Measurements from ENCODE around the gene EPHA3. TPM values are rescaled to one million over a fixed set of nuclear protein-coding genes. Genes with fewer than 3 reads are reported as not detected.

Gene EPHA3
- total and polyA plus RNA-seq, 2 of the 4 experiments (the other 2 are of a cell fraction), result 0.10 to 0.18 TPM

DNA sequence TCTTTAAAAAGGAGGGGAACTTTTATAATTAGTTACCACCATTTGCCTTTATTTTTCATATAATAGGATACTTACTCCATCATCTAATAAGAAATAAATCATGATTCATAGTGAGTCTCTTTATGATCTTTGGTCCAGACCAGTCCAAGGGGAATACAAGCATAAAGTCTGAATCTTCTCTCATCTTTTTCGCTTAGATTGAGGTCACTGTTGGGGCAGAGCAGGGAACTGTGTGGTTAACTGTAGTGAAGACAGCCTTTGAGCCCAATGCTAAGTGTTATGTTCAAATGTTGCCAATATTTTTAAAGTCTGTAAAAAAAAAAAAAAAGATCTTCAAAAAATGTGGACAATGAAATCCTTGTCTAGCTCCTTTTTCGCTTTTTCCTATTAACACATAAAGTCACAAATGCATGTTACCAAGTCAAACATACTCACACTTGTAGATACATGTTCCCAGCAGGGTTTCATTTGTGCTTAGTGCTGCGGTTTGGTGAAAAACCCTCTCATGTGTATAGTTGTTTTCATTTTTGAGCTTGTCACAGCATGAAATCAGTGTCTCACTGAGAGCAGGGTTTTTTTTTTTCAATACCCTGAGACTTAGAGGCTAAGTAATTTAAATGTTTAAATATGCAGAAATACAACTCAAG, 72.1 kb downstream of the EPHA3 start:
- Histone ChIP-seq H3K4ac (ENCODE audit: low read depth, low read length) (no peak overlapping the region), H3K56ac (ENCODE audit: extremely low read depth, insufficient read depth, low read length) (no peak overlapping the region), H3K18ac (ENCODE audit: low read depth, low read length) (no peak overlapping the region), H3K9me3 (ENCODE audit: control insufficient read depth, insufficient read depth, low read length) (no peaks in the 10 kb centered on the region), H3K14ac (replicated peaks; ENCODE audit: low read depth, low read length) (no peak overlapping the region), H2AFZ (replicated peaks; ENCODE audit: low read length, poor library complexity) (no peak overlapping the region), H2BK120ac (ENCODE audit: low read depth, low read length) (no peak overlapping the region), H3K4me1 (ENCODE audit: control insufficient read depth, insufficient read depth, low read length) (no peaks in the 10 kb centered on the region), H3K9ac (ENCODE audit: low read depth, low read length) (no peak overlapping the region), H3K27ac (ENCODE audit: insufficient read depth, low read length) (no peak overlapping the region), H2BK15ac (ENCODE audit: low read depth, low read length) (no peak overlapping the region), H2AK9ac (replicated peaks; ENCODE audit: low read depth, low read length, poor library complexity) (no peak overlapping the region), H2AK5ac (ENCODE audit: low read depth, low read length) (no peak overlapping the region), H3K4me3 (ENCODE audit: insufficient read depth, low read depth, low read length) (no peak overlapping the region), H3K9me1 (ENCODE audit: insufficient read depth, low read length) (no peaks in the 10 kb centered on the region), H4K20me1 (ENCODE audit: insufficient read depth, low read length) (no peaks in the 10 kb centered on the region), H4K8ac (ENCODE audit: low read depth in 2 of 2, low read length in 2 of 2) (no peak overlapping the region), H4K5ac (ENCODE audit: low read depth, low read length) (no peak overlapping the region), H3K36me3 (ENCODE audit: control insufficient read depth, insufficient read depth, low read length) (no peaks in the 10 kb centered on the region), H3K23ac (ENCODE audit: low read depth, low read length) (no peak overlapping the region), H3K4me2 (ENCODE audit: low read depth, low read length) (no peak overlapping the region), H2BK20ac (ENCODE audit: low read depth, low read length) (no peak overlapping the region), H3K27me3 (ENCODE audit: control insufficient read depth, insufficient read depth, low read length) (no peaks in the 10 kb centered on the region), H2BK5ac (ENCODE audit: low read depth, low read length, poor library complexity, severe bottlenecking) (no peak overlapping the region), H3K79me1 (ENCODE audit: low read depth in 1 of 2, low read length in 2 of 2) (no peaks in the 10 kb centered on the region), H4K91ac (ENCODE audit: insufficient read depth, low read depth, low read length) (no peak overlapping the region)
- in situ Hi-C loops (cut with MboI; ENCODE audit: low sequenced_read_pairs) (no loop called here), intact Hi-C loops (cut with micrococcal nuclease) (no loop called here), dilution Hi-C loops (cut with HindIII; ENCODE audit: low sequenced_read_pairs, unreplicated experiment) (no loop called here)
- POLR2A ChIA-PET (ENCODE audit: unreplicated experiment), result no interaction called here
- no TSS peak for BruUV-seq (replicated peaks)
- WGBS, 2 experiments (ENCODE audit: extremely low coverage in 2 of 2, insufficient read length in 1 of 2), result no CpG with 5 or more reads among the region's 3 CpGs
- CTCF ChIA-PET, result interaction anchor here (0.6 to 0.7 kb wide), 2 partner anchors 14 to 47 kb away, joined by 3 read pairs; no protein-coding TSS in a partner anchor
- no peak for DNase-seq
- ATAC-seq (ENCODE audit: low read depth), result no peak
- TF ChIP-seq, protein P1, sequence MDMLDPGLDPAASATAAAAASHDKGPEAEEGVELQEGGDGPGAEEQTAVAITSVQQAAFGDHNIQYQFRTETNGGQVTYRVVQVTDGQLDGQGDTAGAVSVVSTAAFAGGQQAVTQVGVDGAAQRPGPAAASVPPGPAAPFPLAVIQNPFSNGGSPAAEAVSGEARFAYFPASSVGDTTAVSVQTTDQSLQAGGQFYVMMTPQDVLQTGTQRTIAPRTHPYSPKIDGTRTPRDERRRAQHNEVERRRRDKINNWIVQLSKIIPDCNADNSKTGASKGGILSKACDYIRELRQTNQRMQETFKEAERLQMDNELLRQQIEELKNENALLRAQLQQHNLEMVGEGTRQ (IDR thresholded peaks at IDR 0.05; ENCODE audit: low read depth, low read length), result no peak
- TF ChIP-seq NFE2L2 (IDR thresholded peaks at IDR 0.05; ENCODE audit: low read depth, low read length), result no peak
- TF ChIP-seq MXI1 (IDR thresholded peaks at IDR 0.05; ENCODE audit: borderline replicate concordance, low read depth, low read length), result no peak
- TF ChIP-seq CHD1 (IDR thresholded peaks at IDR 0.05; ENCODE audit: low read depth, low read length), result no peak
- TF ChIP-seq, protein P2, sequence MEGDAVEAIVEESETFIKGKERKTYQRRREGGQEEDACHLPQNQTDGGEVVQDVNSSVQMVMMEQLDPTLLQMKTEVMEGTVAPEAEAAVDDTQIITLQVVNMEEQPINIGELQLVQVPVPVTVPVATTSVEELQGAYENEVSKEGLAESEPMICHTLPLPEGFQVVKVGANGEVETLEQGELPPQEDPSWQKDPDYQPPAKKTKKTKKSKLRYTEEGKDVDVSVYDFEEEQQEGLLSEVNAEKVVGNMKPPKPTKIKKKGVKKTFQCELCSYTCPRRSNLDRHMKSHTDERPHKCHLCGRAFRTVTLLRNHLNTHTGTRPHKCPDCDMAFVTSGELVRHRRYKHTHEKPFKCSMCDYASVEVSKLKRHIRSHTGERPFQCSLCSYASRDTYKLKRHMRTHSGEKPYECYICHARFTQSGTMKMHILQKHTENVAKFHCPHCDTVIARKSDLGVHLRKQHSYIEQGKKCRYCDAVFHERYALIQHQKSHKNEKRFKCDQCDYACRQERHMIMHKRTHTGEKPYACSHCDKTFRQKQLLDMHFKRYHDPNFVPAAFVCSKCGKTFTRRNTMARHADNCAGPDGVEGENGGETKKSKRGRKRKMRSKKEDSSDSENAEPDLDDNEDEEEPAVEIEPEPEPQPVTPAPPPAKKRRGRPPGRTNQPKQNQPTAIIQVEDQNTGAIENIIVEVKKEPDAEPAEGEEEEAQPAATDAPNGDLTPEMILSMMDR (conservative IDR thresholded peaks at IDR 0.05; ENCODE audit: low read depth, low read length), result no peak
- TF ChIP-seq RAD21 (IDR thresholded peaks at IDR 0.05; ENCODE audit: low read length), result no peak
